Small intestine (tissue), 7 donors: ENCODE measurements around the gene EIF4A3. TPM values are rescaled to one million over a fixed set of nuclear protein-coding genes. Genes with fewer than 3 reads are reported as not detected.
"Not testable (repeated sequence)": the region's sequence is repeated elsewhere in the genome, so short reads cannot be mapped to it uniquely, and the experiment has no call there.

Source experiments
- DNase-seq, 2 donors: peaks; one replicate each; pipeline versions ENCODE4 v3.0.0 to v3.0.0-alpha.2; 2013
- FAIRE-seq: peaks from 2 replicates; lab custom pipeline; 2012; peaks lifted over from hg19 to GRCh38; lab: Jason Lieb, UNC
- H3K27ac ChIP-seq, 3 donors: one replicate each; pipeline ENCODE4 v1.5.1; 2013; ENCODE audit warnings: low read length in 2 of 3, mild to moderate bottlenecking in 2 of 3, control low read depth in 1 of 3, inconsistent platforms in 1 of 3, low read depth in 1 of 3, moderate library complexity in 1 of 3
- H3K27me3 ChIP-seq, 3 donors: one replicate each; pipeline ENCODE4 v1.6.1; 2013; ENCODE audit warnings: low read length in 3 of 3, inconsistent platforms in 1 of 3; ENCODE audit not compliant: control insufficient read depth in 3 of 3, insufficient read depth in 3 of 3
- H3K36me3 ChIP-seq, 3 donors: one replicate each; pipeline ENCODE4 v1.6.1; 2013; ENCODE audit warnings: low read length in 3 of 3, inconsistent platforms in 1 of 3, low read depth in 1 of 3, mild to moderate bottlenecking in 1 of 3, moderate library complexity in 1 of 3; ENCODE audit not compliant: control insufficient read depth in 3 of 3, insufficient read depth in 2 of 3
- H3K4me1 ChIP-seq, 3 donors: one replicate each; pipeline ENCODE4 v1.6.1; 2013; ENCODE audit warnings: low read length in 2 of 3, inconsistent platforms in 1 of 3, low read depth in 1 of 3, mild to moderate bottlenecking in 1 of 3, moderate library complexity in 1 of 3; ENCODE audit not compliant: control insufficient read depth in 3 of 3, insufficient read depth in 2 of 3
- H3K4me3 ChIP-seq, 3 donors: one replicate each; pipeline ENCODE4 v1.5.1; 2013; ENCODE audit warnings: low read length in 3 of 3, control low read depth in 1 of 3, inconsistent platforms in 1 of 3, low read depth in 1 of 3, mild to moderate bottlenecking in 1 of 3, moderate library complexity in 1 of 3
- H3K9me3 ChIP-seq, 2 donors: one replicate each; pipeline ENCODE4 v1.6.1; 2013; ENCODE audit warnings: low read depth in 1 of 2, low read length in 1 of 2; ENCODE audit not compliant: control insufficient read depth in 2 of 2, insufficient read depth in 1 of 2
- WGBS, 3 donors: extraction: QIAGEN DNeasy Blood & Tissue Kit; methylation state at CpG; one replicate each; pipeline ENCODE4 v1.1.7; 2013; 5-methylcytosine and 5-hydroxymethylcytosine counted together
- polyA plus RNA-seq, 4 donors: library from polyadenylated mRNA; stranded (reverse) in 3 of 4; unstranded in 1 of 4; fragments of 200-250 nt in 3 of 4; fragments of 120-200 nt in 1 of 4; gene quantifications; one replicate each; pipeline versions ENCODE4 v1.2.1 to v1.2.3, GENCODE V29; 2013
- donor health status: healthy with polysubstance abuse.
- donor health status: control.
- donor health status: control.
- donor health status: Bipolar disorder and iron deficiency.
- donor health status: healthy.

The EIF4A3 gene
- polyA plus RNA-seq, 4 donors: 47.2 to 88.2 (median 67.3) TPM

- not testable (repeated sequence) for FAIRE-seq, DNase-seq, H3K4me1 ChIP-seq, H3K4me3 ChIP-seq, H3K27me3 ChIP-seq, H3K36me3 ChIP-seq, H3K27ac ChIP-seq
- WGBS, 3 donors: 18 to 48% (median 18%) methylated on average over 1 to 2 of the region's 2 CpGs
- H3K9me3 ChIP-seq: peaks cover 0 to 22% of the 10 kb centered on the region in 2 donors
Observed at GRCh38 chr17:80155600-80155999, 8.7 kb upstream of the EIF4A3 start.

GRCh38 chr17:80154166-80154565, 7.2 kb upstream of the EIF4A3 start:
- Histone ChIP-seq H3K27me3 (no peaks in the 10 kb centered on the region), H3K4me3 (no peak overlapping the region), H3K36me3 (no peaks in the 10 kb centered on the region), H3K4me1 (no peaks in the 10 kb centered on the region), H3K9me3 (peaks cover 0 to 22% of the 10 kb centered on the region in 2 donors), H3K27ac (no peak overlapping the region)
- FAIRE-seq (no peak), DNase-seq (no peak)
- WGBS, 3 donors: 79 to 89% (median 83%) methylated on average over 5 of the region's 5 CpGs

- H3K4me3 ChIP-seq: no peak overlapping the region
Observed at GRCh38 chr17:80153004-80153403, 6.1 kb upstream of the EIF4A3 start.

DNA sequence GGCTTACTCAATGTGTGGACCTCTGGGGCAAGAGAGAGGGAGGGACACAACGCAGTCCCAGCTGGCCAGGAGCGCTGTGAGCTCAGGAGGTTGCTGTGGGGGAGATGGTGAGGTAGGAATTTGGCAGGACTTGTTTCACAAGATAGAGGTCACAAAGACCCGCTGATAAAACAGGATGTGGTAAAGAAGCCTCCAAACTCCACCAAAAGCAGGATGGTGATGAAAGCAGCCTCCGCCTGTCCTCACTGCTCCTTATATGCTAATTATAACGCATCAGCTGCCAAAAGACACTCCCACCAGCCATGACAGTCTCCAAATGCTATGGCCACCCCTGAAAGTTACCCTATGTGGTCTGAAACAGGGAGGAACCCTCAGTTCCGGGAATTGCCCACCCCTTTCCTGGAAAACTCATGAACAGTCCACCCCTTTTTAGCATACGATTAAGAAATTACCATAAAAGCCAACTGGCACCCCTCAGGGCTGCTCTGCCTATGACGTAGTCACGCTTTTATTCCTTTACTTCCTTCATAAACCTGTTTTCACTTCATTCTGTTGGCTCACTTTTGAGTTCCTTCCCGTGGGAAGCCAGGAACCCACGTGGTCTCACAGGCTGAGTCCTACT, 5.3 kb upstream of the EIF4A3 start:
- Histone ChIP-seq H3K4me1 (peaks cover 0 to 2% (median 0%) of the 10 kb centered on the region in 3 donors), H3K36me3 (peaks cover 0 to 3% (median 0%) of the 10 kb centered on the region in 3 donors), H3K27me3 (no peaks in the 10 kb centered on the region), H3K4me3 (no peak overlapping the region), H3K9me3 (peaks cover 0 to 22% of the 10 kb centered on the region in 2 donors), H3K27ac (no peak overlapping the region)
- no peak for FAIRE-seq
- DNase-seq: no peak
- 72 to 75% (median 73%) methylated on average over 11 of the region's 11 CpGs for WGBS, 3 donors

More at GRCh38 chr17:80153004-80153403, 6.1 kb upstream of the EIF4A3 start:
- Histone ChIP-seq H3K4me1 (peaks cover 0 to 2% (median 0%) of the 10 kb centered on the region in 3 donors), H3K36me3 (peaks cover 0 to 3% (median 0%) of the 10 kb centered on the region in 3 donors), H3K27me3 (no peaks in the 10 kb centered on the region), H3K9me3 (peaks cover 0 to 22% of the 10 kb centered on the region in 2 donors), H3K27ac (no peak overlapping the region)
- no peak for FAIRE-seq
- DNase-seq: no peak
- WGBS, 3 donors: 82 to 85% (median 82%) methylated on average over 3 of the region's 3 CpGs

- peaks cover 0 to 2% (median 0%) of the 10 kb centered on the region in 3 donors for H3K4me1 ChIP-seq
- H3K4me3 ChIP-seq: no peak overlapping the region
- H3K9me3 ChIP-seq: peaks cover 0 to 16% of the 10 kb centered on the region in 2 donors
- FAIRE-seq: no peak
- 77 to 79% (median 79%) methylated on average over 5 of the region's 5 CpGs for WGBS, 3 donors
- no peaks in the 10 kb centered on the region for H3K27me3 ChIP-seq
- no peak overlapping the region for H3K27ac ChIP-seq
- peaks cover 0 to 3% (median 0%) of the 10 kb centered on the region in 3 donors for H3K36me3 ChIP-seq
- DNase-seq: no peak
Observed at GRCh38 chr17:80151333-80151732, 4.4 kb upstream of the EIF4A3 start.

GRCh38 chr17:80146121-80147034, 550 bp downstream of the EIF4A3 start:
- 0% methylated on average over 64 to 69 of the region's 69 CpGs for WGBS, 3 donors
- peak overlapping the region; percentile 61 to 92 (median 74) for H3K27ac ChIP-seq
- no peaks in the 10 kb centered on the region for H3K9me3 ChIP-seq
- no peaks in the 10 kb centered on the region for H3K27me3 ChIP-seq
- peak overlapping the region; percentile 79 to 94 (median 80) for H3K4me3 ChIP-seq
- DNase-seq (peak; percentile 16 to 39), FAIRE-seq (no peak)
- peaks cover 2 to 13% (median 10%) of the 10 kb centered on the region in 3 donors for H3K4me1 ChIP-seq
- H3K36me3 ChIP-seq: peaks cover 9 to 30% (median 16%) of the 10 kb centered on the region in 3 donors

GRCh38 chr17:80145076-80146075, 1.6 kb downstream of the EIF4A3 start:
- no peak overlapping the region for H3K27ac ChIP-seq
- peak overlapping the region; percentile 79 to 94 (median 80) for H3K4me3 ChIP-seq
- peaks cover 11 to 35% (median 16%) of the 10 kb centered on the region in 3 donors for H3K36me3 ChIP-seq
- no peaks in the 10 kb centered on the region for H3K9me3 ChIP-seq
- FAIRE-seq: no peak
- peaks cover 2 to 13% (median 10%) of the 10 kb centered on the region in 3 donors for H3K4me1 ChIP-seq
- no peaks in the 10 kb centered on the region for H3K27me3 ChIP-seq
- no peak for DNase-seq
- WGBS, 3 donors: 32 to 45% (median 32%) methylated on average over 10 of the region's 10 CpGs
